CD4-positive, CD25-positive, alpha-beta regulatory T cell (primary cell): ENCODE measurements around the gene FAM200B. TPM values are rescaled to one million over a fixed set of nuclear protein-coding genes. Genes with fewer than 3 reads are reported as not detected.

Experiments
- ATAC-seq, 2 donors: fragments of 150-1000 bp; cut with Tn5 transposase; one replicate each; pipeline ENCODE4 v1.10.0; 2021; ENCODE audit warnings: low read depth in 2 of 2, moderate number of reproducible peaks in 2 of 2, moderate library complexity in 1 of 2
- DNase-seq, 3 donors: peaks; one replicate each; pipeline versions ENCODE4 v3.0.0 to v3.0.0-alpha.2; 2012 to 2022; ENCODE audit warnings: mixed read lengths in 1 of 3
- H3K27ac ChIP-seq: one replicate; pipeline ENCODE4 v1.7.0; 2013; ENCODE audit warnings: mild to moderate bottlenecking, low read length; ENCODE audit not compliant: insufficient read depth, poor library complexity, severe bottlenecking
- H3K27me3 ChIP-seq: one replicate; pipeline ENCODE4 v1.7.0; 2013; ENCODE audit warnings: low read length; ENCODE audit not compliant: control insufficient read depth, insufficient read depth
- H3K36me3 ChIP-seq: one replicate; pipeline ENCODE4 v1.7.0; 2013; ENCODE audit warnings: mild to moderate bottlenecking, low read length, moderate library complexity; ENCODE audit not compliant: control insufficient read depth, insufficient read depth
- H3K4me1 ChIP-seq: 2 replicates; pipeline ENCODE4 v1.7.0; 2013; ENCODE audit warnings: mild to moderate bottlenecking, low read length; ENCODE audit not compliant: insufficient read depth, control insufficient read depth, poor library complexity, severe bottlenecking
- H3K4me3 ChIP-seq: one replicate; pipeline ENCODE4 v1.7.0; 2013; ENCODE audit warnings: low read depth, mild to moderate bottlenecking, low read length, moderate library complexity
- H3K9me3 ChIP-seq, 2 experiments: 1 replicate in 1 of 2; 2 replicates in 1 of 2; pipeline ENCODE4 v1.7.0; 2013; ENCODE audit warnings: low read length in 2 of 2, mild to moderate bottlenecking in 1 of 2, moderate library complexity in 1 of 2; ENCODE audit not compliant: control insufficient read depth in 2 of 2
- H3K27ac Mint-ChIP-seq, 3 donors: one replicate each; pipeline ENCODE4 v1.8.0; 2020 to 2022; ENCODE audit warnings: mild to moderate bottlenecking in 3 of 3, mixed read lengths in 3 of 3, moderate library complexity in 2 of 3
- H3K27me3 Mint-ChIP-seq: one replicate; pipeline ENCODE4 v1.8.0; 2022; ENCODE audit warnings: mild to moderate bottlenecking, mixed read lengths
- H3K36me3 Mint-ChIP-seq: one replicate; pipeline ENCODE4 v1.8.0; 2020; ENCODE audit warnings: mixed read lengths
- H3K4me1 Mint-ChIP-seq, 4 donors: one replicate each; pipeline ENCODE4 v1.8.0; 2020 to 2022; ENCODE audit warnings: mixed read lengths in 4 of 4, mild to moderate bottlenecking in 1 of 4
- H3K4me3 Mint-ChIP-seq, 4 donors: one replicate each; pipeline ENCODE4 v1.8.0; 2020 to 2022; ENCODE audit warnings: mild to moderate bottlenecking in 4 of 4, mixed read lengths in 4 of 4, moderate library complexity in 3 of 4
- H3K9me3 Mint-ChIP-seq, 7 donors: one replicate each; pipeline ENCODE4 v1.8.0; 2020 to 2022; ENCODE audit warnings: mixed read lengths in 7 of 7, mild to moderate bottlenecking in 3 of 7, moderate library complexity in 2 of 7
- polyA plus RNA-seq, 4 donors: library from polyadenylated mRNA; unstranded; fragments of 300-500 nt; fragmentation: Illumina TruSeq; gene quantifications; one replicate each; pipeline ENCODE4 v1.2.3, GENCODE V29; 2021
- total RNA-seq: library from RNA; stranded (reverse); gene quantifications from one replicate; pipeline ENCODE4 v1.2.3, GENCODE V29; 2022

The FAM200B gene
- total and polyA plus RNA-seq, 5 donors from 2014 or later: 21.0 to 120 (median 97.4) TPM

GRCh38 chr4:15714646-15715435 lies 33.2 kb downstream of the FAM200B start:
- H3K4me3 Mint-ChIP-seq: no peak overlapping the region
- Histone ChIP-seq H3K36me3 (no peaks in the 10 kb centered on the region), H3K27me3 (peaks cover 2% of the 10 kb centered on the region), H3K9me3 (no peaks in the 10 kb centered on the region), H3K4me1 (no peaks in the 10 kb centered on the region), H3K27ac (no peak overlapping the region), H3K4me3 (no peak overlapping the region)
- no peaks in the 10 kb centered on the region for H3K9me3 Mint-ChIP-seq
- no peak for DNase-seq
- no peaks in the 10 kb centered on the region for H3K36me3 Mint-ChIP-seq
- no peaks in the 10 kb centered on the region for H3K27me3 Mint-ChIP-seq
- no peak overlapping the region for H3K27ac Mint-ChIP-seq
- H3K4me1 Mint-ChIP-seq: no peaks in the 10 kb centered on the region
- ATAC-seq: no peak

DNA sequence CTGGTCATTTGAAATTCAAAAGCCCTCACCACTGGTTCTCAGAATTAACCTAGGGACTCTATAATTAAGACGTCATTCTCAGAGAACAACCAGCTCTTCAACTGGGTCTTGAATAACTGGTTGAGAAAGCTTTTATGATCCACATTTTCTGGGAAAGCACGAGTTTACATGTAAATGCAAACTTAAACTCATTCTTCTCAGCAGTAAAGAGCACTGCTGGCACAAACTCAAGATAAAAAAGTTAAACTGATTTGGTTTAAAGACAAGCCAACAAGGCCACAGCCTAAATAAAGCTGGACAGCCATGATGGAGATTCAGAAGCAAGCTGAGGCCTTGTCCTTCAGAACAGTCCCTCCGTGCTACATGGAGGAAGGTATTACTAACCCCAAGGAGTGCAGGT lies 34.5 kb downstream of the FAM200B start:
- ATAC-seq (no peak), DNase-seq (no peak)
- Mint-ChIP-seq H3K4me3 (no peak overlapping the region), H3K36me3 (no peaks in the 10 kb centered on the region), H3K4me1 (no peaks in the 10 kb centered on the region), H3K9me3 (peaks cover 0 to 2% (median 0%) of the 10 kb centered on the region in 7 donors), H3K27me3 (no peaks in the 10 kb centered on the region), H3K27ac (no peak overlapping the region)
- peaks cover 2% of the 10 kb centered on the region for H3K27me3 ChIP-seq
- no peaks in the 10 kb centered on the region for H3K36me3 ChIP-seq
- H3K4me1 ChIP-seq: no peaks in the 10 kb centered on the region
- no peaks in the 10 kb centered on the region for H3K9me3 ChIP-seq
- no peak overlapping the region for H3K4me3 ChIP-seq
- H3K27ac ChIP-seq: no peak overlapping the region

DNA sequence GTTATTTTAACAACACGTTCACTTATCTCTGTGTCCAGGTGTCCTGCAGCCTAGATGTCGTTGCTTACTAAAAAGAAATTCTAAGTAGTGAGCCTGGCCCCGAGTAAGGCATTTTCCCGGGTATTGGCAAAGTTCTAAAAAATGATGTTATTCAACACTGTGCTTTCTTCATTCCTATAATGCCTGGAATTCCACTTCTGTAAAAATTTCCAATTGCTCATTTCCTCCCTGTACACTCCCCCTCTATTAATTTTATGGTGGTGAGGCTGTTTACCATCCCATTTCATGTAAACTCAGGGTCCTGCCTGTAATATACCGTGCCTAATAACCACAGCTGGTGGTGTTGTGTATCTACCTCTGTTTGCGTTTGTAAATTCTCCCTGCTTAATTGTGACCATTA lies 35.5 kb downstream of the FAM200B start:
- Histone ChIP-seq H3K27me3 (peaks cover 2% of the 10 kb centered on the region), H3K36me3 (no peaks in the 10 kb centered on the region), H3K9me3 (no peaks in the 10 kb centered on the region), H3K27ac (no peak overlapping the region), H3K4me3 (no peak overlapping the region), H3K4me1 (no peaks in the 10 kb centered on the region)
- Mint-ChIP-seq H3K9me3 (peaks cover 0 to 2% (median 0%) of the 10 kb centered on the region in 7 donors), H3K4me3 (peak overlapping the region in 1 of 4 donors; percentile 33), H3K27me3 (no peaks in the 10 kb centered on the region), H3K4me1 (no peaks in the 10 kb centered on the region), H3K36me3 (no peaks in the 10 kb centered on the region), H3K27ac (no peak overlapping the region)
- no peak for ATAC-seq
- DNase-seq: no peak

DNA sequence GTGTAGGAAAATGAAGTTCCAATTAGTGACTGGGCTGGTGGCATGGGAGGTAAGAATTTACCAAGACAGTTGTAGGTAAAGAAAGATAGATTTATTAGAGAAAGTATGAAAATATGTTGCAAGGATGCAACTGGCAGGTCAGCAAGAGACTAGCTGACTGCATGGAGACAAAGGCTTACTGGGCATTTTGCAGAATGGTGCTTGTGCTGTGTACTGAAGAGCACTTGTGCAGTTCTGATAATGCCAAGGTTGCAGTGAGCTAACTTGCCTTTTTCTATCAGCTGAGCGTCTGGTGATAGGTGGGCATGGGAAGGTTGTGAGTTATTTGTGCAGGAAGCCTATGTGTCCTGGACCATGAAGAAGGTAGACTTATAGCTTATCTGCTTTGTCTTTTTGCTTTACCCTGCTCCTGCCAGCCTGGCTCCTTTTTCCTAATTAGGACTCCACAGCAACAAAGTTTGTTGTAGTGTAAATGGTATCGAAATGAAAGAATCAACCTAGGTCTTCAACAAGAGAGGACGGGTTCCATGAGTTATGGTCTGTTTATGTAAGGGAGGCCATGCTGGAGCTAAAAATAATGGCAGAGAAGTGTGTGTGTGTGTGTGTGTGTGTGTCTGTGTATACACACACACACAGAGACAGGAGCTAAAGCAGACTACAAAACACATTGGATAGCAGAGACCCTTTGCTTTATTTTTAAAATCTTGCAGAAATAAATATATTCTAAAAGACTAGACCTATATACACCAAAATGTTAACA lies 36.2 kb downstream of the FAM200B start:
- Histone ChIP-seq H3K27me3 (peaks cover 2% of the 10 kb centered on the region), H3K36me3 (no peaks in the 10 kb centered on the region), H3K27ac (no peak overlapping the region), H3K9me3 (no peaks in the 10 kb centered on the region), H3K4me3 (no peak overlapping the region), H3K4me1 (no peaks in the 10 kb centered on the region)
- H3K9me3 Mint-ChIP-seq: peaks cover 0 to 2% (median 0%) of the 10 kb centered on the region in 7 donors
- H3K27ac Mint-ChIP-seq: no peak overlapping the region
- H3K27me3 Mint-ChIP-seq: no peaks in the 10 kb centered on the region
- no peaks in the 10 kb centered on the region for H3K36me3 Mint-ChIP-seq
- no peak overlapping the region for H3K4me3 Mint-ChIP-seq
- ATAC-seq (no peak), DNase-seq (no peak)
- no peaks in the 10 kb centered on the region for H3K4me1 Mint-ChIP-seq

GRCh38 chr4:15718465-15718864 lies 36.8 kb downstream of the FAM200B start:
- ATAC-seq: no peak
- Mint-ChIP-seq H3K27ac (no peak overlapping the region), H3K4me1 (no peaks in the 10 kb centered on the region), H3K36me3 (no peaks in the 10 kb centered on the region), H3K9me3 (peaks cover 0 to 2% (median 0%) of the 10 kb centered on the region in 7 donors), H3K4me3 (no peak overlapping the region), H3K27me3 (no peaks in the 10 kb centered on the region)
- no peaks in the 10 kb centered on the region for H3K36me3 ChIP-seq
- no peak for DNase-seq
- no peaks in the 10 kb centered on the region for H3K4me1 ChIP-seq
- peaks cover 2% of the 10 kb centered on the region for H3K27me3 ChIP-seq
- H3K4me3 ChIP-seq: no peak overlapping the region
- no peaks in the 10 kb centered on the region for H3K9me3 ChIP-seq
- H3K27ac ChIP-seq: no peak overlapping the region

GRCh38 chr4:15718959-15719358 lies 37.3 kb downstream of the FAM200B start:
- Mint-ChIP-seq H3K4me3 (no peak overlapping the region), H3K9me3 (peaks cover 0 to 2% (median 0%) of the 10 kb centered on the region in 7 donors), H3K4me1 (no peaks in the 10 kb centered on the region), H3K27me3 (no peaks in the 10 kb centered on the region), H3K27ac (no peak overlapping the region), H3K36me3 (no peaks in the 10 kb centered on the region)
- DNase-seq: no peak
- Histone ChIP-seq H3K4me3 (no peak overlapping the region), H3K9me3 (no peaks in the 10 kb centered on the region), H3K27me3 (peaks cover 2% of the 10 kb centered on the region), H3K27ac (no peak overlapping the region), H3K36me3 (no peaks in the 10 kb centered on the region), H3K4me1 (no peaks in the 10 kb centered on the region)
- no peak for ATAC-seq

DNA sequence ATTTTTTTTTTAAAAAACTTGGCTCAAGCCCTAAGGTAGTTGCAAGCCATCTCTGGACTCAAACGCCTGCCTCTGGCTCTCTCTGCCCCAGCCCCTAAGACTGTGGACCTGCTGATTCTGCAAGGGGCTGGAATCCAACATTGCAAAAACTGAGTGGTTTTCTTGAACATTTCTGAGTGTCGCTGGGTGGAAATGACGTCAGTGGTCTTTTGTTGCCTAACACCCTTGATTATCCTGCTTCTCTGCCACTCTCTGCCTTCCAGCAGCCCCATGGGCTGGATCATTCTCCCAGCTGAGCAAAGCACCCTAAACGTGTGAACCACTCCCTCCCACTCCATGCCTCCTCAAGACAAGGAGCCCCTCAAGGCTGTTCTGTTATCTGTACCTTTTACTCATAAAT lies 37.9 kb downstream of the FAM200B start:
- Mint-ChIP-seq H3K27me3 (no peaks in the 10 kb centered on the region), H3K27ac (no peak overlapping the region), H3K9me3 (peaks cover 0 to 2% (median 0%) of the 10 kb centered on the region in 7 donors), H3K4me3 (no peak overlapping the region), H3K36me3 (no peaks in the 10 kb centered on the region), H3K4me1 (no peaks in the 10 kb centered on the region)
- no peak for ATAC-seq
- no peaks in the 10 kb centered on the region for H3K9me3 ChIP-seq
- H3K4me3 ChIP-seq: no peak overlapping the region
- peaks cover 2% of the 10 kb centered on the region for H3K27me3 ChIP-seq
- no peak for DNase-seq
- no peaks in the 10 kb centered on the region for H3K4me1 ChIP-seq
- H3K27ac ChIP-seq: no peak overlapping the region
- no peaks in the 10 kb centered on the region for H3K36me3 ChIP-seq
